ENCODE results near the gene USP34.

DNA sequence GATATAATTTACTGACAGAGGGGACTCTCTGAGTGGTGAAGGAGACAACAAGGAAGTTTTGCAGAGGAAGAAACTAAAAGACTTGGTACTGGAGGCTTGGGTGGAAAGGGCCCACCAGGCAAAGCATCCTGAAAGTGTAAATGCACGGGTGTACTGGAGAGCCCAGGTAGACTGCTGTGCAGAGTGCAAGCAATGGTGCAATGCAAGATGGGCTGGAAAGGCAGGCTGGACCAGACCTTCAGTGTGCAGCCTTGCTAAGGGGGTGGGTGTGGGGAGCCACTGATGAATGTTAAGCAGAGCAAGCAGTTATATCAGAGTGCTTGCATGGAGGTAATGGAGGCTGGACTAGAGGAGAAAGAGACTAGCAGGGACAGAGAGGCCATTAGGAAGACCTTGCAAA lies 298.2 kb downstream of the USP34 start:
- TF ChIP-seq KDM1A (IDR thresholded peaks at IDR 0.05; ENCODE audit: borderline replicate concordance, low read length) (no peak), BACH1 (IDR thresholded peaks at IDR 0.05; ENCODE audit: low read length) (no peak)

Data from H1 (cell line).